ENCODE measurements around the gene APBB2.
A peak's percentile ranks its signal among the peaks of the same experiment; 100 is the strongest.

APBB2 gene

GRCh38 chr4:41146196-41146595, 68.1 kb downstream of the APBB2 start:
- Histone ChIP-seq H3K4me1 (ENCODE audit: control insufficient read depth, insufficient read depth, low read length) (peaks cover 25% of the 10 kb centered on the region), H3K27ac (ENCODE audit: low read depth, low read length) (no peak overlapping the region), H3K9ac (ENCODE audit: low read length) (no peak overlapping the region), H3K4me3 (ENCODE audit: low read depth, low read length) (no peak overlapping the region), H3K27me3 (ENCODE audit: control insufficient read depth, insufficient read depth, low read length) (no peaks in the 10 kb centered on the region), H3K36me3 (ENCODE audit: control insufficient read depth, insufficient read depth, low read length) (no peaks in the 10 kb centered on the region; the same call in 1 of the 2 replicates), H3K9me3 (ENCODE audit: control insufficient read depth, insufficient read depth, low read depth, low read length) (no peaks in the 10 kb centered on the region)

DNA sequence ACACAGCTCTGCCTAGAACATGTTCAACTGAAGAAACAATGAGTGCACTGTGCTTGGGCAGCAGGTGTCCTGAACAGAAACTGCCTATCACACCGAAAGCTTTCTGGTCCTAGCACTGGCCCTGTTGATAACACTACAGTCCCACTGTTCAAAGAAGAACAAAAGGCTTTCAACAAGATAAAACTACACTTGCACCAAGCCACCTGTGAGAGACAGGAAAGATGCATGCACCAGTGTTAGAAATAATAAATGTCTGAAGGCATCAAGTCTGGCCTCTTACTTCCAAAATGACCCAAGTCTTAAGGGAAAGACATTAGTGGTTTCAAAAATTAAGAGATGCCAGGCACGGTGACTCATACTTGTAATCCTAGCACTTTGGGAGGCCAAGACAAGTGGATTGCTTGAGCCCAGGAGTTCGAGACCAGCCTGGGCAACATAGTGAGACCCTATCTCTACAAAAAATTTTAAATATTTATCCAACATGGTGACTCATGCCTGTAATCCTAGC, 68.7 kb downstream of the APBB2 start:
- Histone ChIP-seq H3K9ac (ENCODE audit: low read length) (no peak overlapping the region), H3K27me3 (ENCODE audit: control insufficient read depth, insufficient read depth, low read length) (no peaks in the 10 kb centered on the region), H3K36me3 (ENCODE audit: control insufficient read depth, insufficient read depth, low read length) (no peaks in the 10 kb centered on the region; the same call in 1 of the 2 replicates), H3K4me3 (ENCODE audit: low read depth, low read length) (no peak overlapping the region), H3K9me3 (ENCODE audit: control insufficient read depth, insufficient read depth, low read depth, low read length) (no peaks in the 10 kb centered on the region), H3K4me1 (ENCODE audit: control insufficient read depth, insufficient read depth, low read length) (peaks cover 26% of the 10 kb centered on the region), H3K27ac (ENCODE audit: low read depth, low read length) (peak overlapping the region; percentile 42; the same call in 1 of the 2 replicates)

DNA sequence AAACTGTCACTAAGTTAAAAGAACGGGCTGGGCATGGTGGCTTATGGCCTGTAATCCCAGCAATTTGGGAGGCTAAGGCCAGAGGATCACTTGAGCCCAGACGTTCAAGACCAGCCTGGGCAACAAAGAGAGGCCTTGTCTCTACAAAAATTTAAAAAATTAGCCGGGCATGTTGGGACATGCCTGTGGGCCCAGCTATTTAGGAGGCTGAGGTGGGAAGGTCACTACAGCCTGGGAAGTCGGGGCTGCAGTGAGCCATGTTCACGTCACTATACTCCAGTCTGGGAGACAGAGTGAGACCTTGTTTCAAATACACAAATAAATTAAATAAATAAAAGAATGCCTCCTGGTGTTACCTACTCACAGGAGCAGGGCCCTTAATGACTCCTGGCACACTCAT, 69.5 kb downstream of the APBB2 start:
- Histone ChIP-seq H3K27ac (ENCODE audit: low read depth, low read length) (peak overlapping the region; percentile 52; the same call in 1 of the 2 replicates), H3K4me1 (ENCODE audit: control insufficient read depth, insufficient read depth, low read length) (peaks cover 32% of the 10 kb centered on the region), H3K9ac (ENCODE audit: low read length) (no peak overlapping the region)

DNA sequence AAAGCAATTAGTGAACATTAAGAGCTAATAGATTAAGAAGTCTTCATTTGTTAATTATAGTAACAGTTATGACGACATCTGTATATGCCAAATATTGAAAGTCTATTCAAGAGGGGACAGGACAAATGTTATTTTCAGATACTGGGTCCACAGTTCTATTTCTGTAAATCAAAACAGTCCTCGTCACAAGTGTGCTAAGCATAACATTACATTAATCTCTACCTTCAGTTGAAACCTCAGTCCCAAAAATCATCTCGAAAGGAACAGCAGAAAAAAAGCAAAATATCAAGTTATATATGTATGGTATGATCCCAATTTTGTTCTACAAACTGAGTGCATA, 70.3 kb downstream of the APBB2 start:
- Histone ChIP-seq H3K27me3 (ENCODE audit: control insufficient read depth, insufficient read depth, low read length) (no peaks in the 10 kb centered on the region), H3K9ac (ENCODE audit: low read length) (no peak overlapping the region), H3K4me1 (ENCODE audit: control insufficient read depth, insufficient read depth, low read length) (peaks cover 32% of the 10 kb centered on the region), H3K27ac (ENCODE audit: low read depth, low read length) (peak overlapping the region; percentile 52; the same call in 1 of the 2 replicates), H3K36me3 (ENCODE audit: control insufficient read depth, insufficient read depth, low read length) (no peaks in the 10 kb centered on the region; the same call in 1 of the 2 replicates), H3K4me3 (ENCODE audit: low read depth, low read length) (no peak overlapping the region), H3K9me3 (ENCODE audit: control insufficient read depth, insufficient read depth, low read depth, low read length) (no peaks in the 10 kb centered on the region)

More for the DNA sequence above, 69.5 kb downstream of the APBB2 start:
- H3K36me3 ChIP-seq (ENCODE audit: control insufficient read depth, insufficient read depth, low read length) = no peaks in the 10 kb centered on the region; the same call in 1 of the 2 replicates
- H3K9me3 ChIP-seq (ENCODE audit: control insufficient read depth, insufficient read depth, low read depth, low read length) = no peaks in the 10 kb centered on the region
- H3K27me3 ChIP-seq (ENCODE audit: control insufficient read depth, insufficient read depth, low read length) = no peaks in the 10 kb centered on the region
- no peak overlapping the region for H3K4me3 ChIP-seq (ENCODE audit: low read depth, low read length)

GRCh38 chr4:41143311-41144039, 70.9 kb downstream of the APBB2 start:
- 0 out of 2 replicates have a peak overlapping the region, but pooled peaks have one; percentile 52 for H3K27ac ChIP-seq (ENCODE audit: low read depth, low read length)
- peaks cover 32% of the 10 kb centered on the region for H3K4me1 ChIP-seq (ENCODE audit: control insufficient read depth, insufficient read depth, low read length)
- no peaks in the 10 kb centered on the region for H3K27me3 ChIP-seq (ENCODE audit: control insufficient read depth, insufficient read depth, low read length)
- H3K9ac ChIP-seq (ENCODE audit: low read length) = no peak overlapping the region
- H3K9me3 ChIP-seq (ENCODE audit: control insufficient read depth, insufficient read depth, low read depth, low read length) = no peaks in the 10 kb centered on the region
- no peaks in the 10 kb centered on the region; the same call in 1 of the 2 replicates for H3K36me3 ChIP-seq (ENCODE audit: control insufficient read depth, insufficient read depth, low read length)
- H3K4me3 ChIP-seq (ENCODE audit: low read depth, low read length) = no peak overlapping the region

- Histone ChIP-seq H3K9ac (ENCODE audit: low read length) (no peak overlapping the region), H3K4me1 (ENCODE audit: control insufficient read depth, insufficient read depth, low read length) (peaks cover 32% of the 10 kb centered on the region), H3K9me3 (ENCODE audit: control insufficient read depth, insufficient read depth, low read depth, low read length) (no peaks in the 10 kb centered on the region), H3K27me3 (ENCODE audit: control insufficient read depth, insufficient read depth, low read length) (no peaks in the 10 kb centered on the region), H3K36me3 (ENCODE audit: control insufficient read depth, insufficient read depth, low read length) (no peaks in the 10 kb centered on the region; the same call in 1 of the 2 replicates), H3K4me3 (ENCODE audit: low read depth, low read length) (no peak overlapping the region), H3K27ac (ENCODE audit: low read depth, low read length) (no peak overlapping the region)
These were observed 71.7 kb downstream of the APBB2 start for GRCh38 chr4:41142376-41143310.

DNA sequence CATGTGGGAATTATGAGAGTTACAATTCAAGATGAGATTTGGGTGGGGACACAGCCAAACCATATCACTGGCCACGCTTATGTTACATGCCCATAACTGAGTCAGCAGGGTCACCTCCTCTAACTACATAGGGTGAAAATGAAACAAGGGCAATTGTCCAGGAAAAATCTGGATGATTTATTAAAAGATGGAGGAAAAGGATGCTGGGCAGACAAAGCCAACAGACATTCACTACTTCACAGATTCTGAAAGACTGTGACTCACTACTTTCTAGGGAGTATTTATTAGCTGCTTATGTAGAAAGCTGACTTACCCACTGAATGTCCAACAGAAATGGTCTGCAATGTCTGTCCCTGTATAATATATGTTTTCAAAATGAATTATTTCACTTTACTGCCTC, 72.4 kb downstream of the APBB2 start:
- H3K9ac ChIP-seq (ENCODE audit: low read length) = no peak overlapping the region
- no peak overlapping the region for H3K4me3 ChIP-seq (ENCODE audit: low read depth, low read length)

GRCh38 chr4:41140410-41140809, 73.9 kb downstream of the APBB2 start:
- peaks cover 28% of the 10 kb centered on the region for H3K4me1 ChIP-seq (ENCODE audit: control insufficient read depth, insufficient read depth, low read length)

More for the DNA sequence above, 72.4 kb downstream of the APBB2 start:
- H3K9me3 ChIP-seq (ENCODE audit: control insufficient read depth, insufficient read depth, low read depth, low read length) = no peaks in the 10 kb centered on the region
- no peak overlapping the region for H3K27ac ChIP-seq (ENCODE audit: low read depth, low read length)
- H3K4me1 ChIP-seq (ENCODE audit: control insufficient read depth, insufficient read depth, low read length) = peaks cover 26% of the 10 kb centered on the region
- no peaks in the 10 kb centered on the region for H3K27me3 ChIP-seq (ENCODE audit: control insufficient read depth, insufficient read depth, low read length)
- no peaks in the 10 kb centered on the region; the same call in 1 of the 2 replicates for H3K36me3 ChIP-seq (ENCODE audit: control insufficient read depth, insufficient read depth, low read length)

DNA sequence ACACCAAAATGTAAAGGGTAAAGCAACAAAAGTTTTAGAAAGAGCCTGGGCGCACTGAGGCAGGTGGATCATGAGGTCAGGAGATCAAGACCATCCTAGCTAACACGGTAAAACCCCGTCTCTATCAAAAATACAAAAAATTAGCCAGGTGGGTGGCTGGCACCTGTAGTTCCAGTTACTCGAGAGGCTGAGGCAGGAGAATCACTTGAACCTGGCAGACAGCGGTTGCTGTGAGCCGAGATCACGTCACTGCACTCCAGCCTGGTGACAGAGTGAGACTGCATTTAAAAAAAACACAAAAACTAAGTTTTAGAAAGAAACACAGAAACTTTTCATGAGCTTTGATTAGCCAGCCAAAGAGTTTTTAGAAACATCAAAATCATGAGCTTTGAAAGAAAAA, 76.5 kb downstream of the APBB2 start:
- Histone ChIP-seq H3K9me3 (ENCODE audit: control insufficient read depth, insufficient read depth, low read depth, low read length) (no peaks in the 10 kb centered on the region), H3K27me3 (ENCODE audit: control insufficient read depth, insufficient read depth, low read length) (no peaks in the 10 kb centered on the region), H3K4me3 (ENCODE audit: low read depth, low read length) (no peak overlapping the region), H3K27ac (ENCODE audit: low read depth, low read length) (no peak overlapping the region), H3K36me3 (ENCODE audit: control insufficient read depth, insufficient read depth, low read length) (no peaks in the 10 kb centered on the region; the same call in 1 of the 2 replicates), H3K9ac (ENCODE audit: low read length) (no peak overlapping the region), H3K4me1 (ENCODE audit: control insufficient read depth, insufficient read depth, low read length) (peaks cover 42% of the 10 kb centered on the region)

More at GRCh38 chr4:41140410-41140809, 73.9 kb downstream of the APBB2 start:
- Histone ChIP-seq H3K36me3 (ENCODE audit: control insufficient read depth, insufficient read depth, low read length) (no peaks in the 10 kb centered on the region; the same call in 1 of the 2 replicates), H3K9ac (ENCODE audit: low read length) (no peak overlapping the region), H3K9me3 (ENCODE audit: control insufficient read depth, insufficient read depth, low read depth, low read length) (no peaks in the 10 kb centered on the region), H3K4me3 (ENCODE audit: low read depth, low read length) (no peak overlapping the region), H3K27me3 (ENCODE audit: control insufficient read depth, insufficient read depth, low read length) (no peaks in the 10 kb centered on the region), H3K27ac (ENCODE audit: low read depth, low read length) (no peak overlapping the region)

DNA sequence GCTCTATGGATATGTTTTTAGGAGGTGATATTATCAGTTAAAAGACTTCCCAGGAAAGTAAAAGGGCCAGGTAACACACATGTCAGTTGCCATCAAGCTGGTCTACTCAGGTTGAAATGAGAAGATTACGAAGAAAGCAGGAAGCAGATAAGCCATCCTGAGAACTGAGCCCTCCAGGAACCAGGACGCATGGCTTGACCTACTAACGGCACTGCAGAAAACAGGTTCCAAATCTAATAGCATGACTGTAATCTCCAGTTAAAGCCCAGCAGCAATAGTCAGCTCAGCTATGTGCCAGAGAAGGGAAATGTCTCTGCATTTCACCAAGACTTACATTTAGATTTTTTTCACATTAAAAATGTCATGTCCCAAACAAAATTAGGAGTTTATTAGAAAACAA, 77.9 kb downstream of the APBB2 start:
- no peaks in the 10 kb centered on the region for H3K27me3 ChIP-seq (ENCODE audit: control insufficient read depth, insufficient read depth, low read length)
- peaks cover 48% of the 10 kb centered on the region for H3K4me1 ChIP-seq (ENCODE audit: control insufficient read depth, insufficient read depth, low read length)
- H3K9me3 ChIP-seq (ENCODE audit: control insufficient read depth, insufficient read depth, low read depth, low read length) = no peaks in the 10 kb centered on the region
- no peaks in the 10 kb centered on the region; the same call in 1 of the 2 replicates for H3K36me3 ChIP-seq (ENCODE audit: control insufficient read depth, insufficient read depth, low read length)
- no peak overlapping the region for H3K9ac ChIP-seq (ENCODE audit: low read length)
- H3K27ac ChIP-seq (ENCODE audit: low read depth, low read length) = no peak overlapping the region
- H3K4me3 ChIP-seq (ENCODE audit: low read depth, low read length) = no peak overlapping the region
